ENCODE results near the gene DPH7. TPM values are rescaled to one million over a fixed set of nuclear protein-coding genes. Genes with fewer than 3 reads are reported as not detected.
"Not testable (repeated sequence)": the region's sequence is repeated elsewhere in the genome, so short reads cannot be mapped to it uniquely, and the experiment has no call there.

The DPH7 gene
- polyA plus RNA-seq, 1 experiment: 19.5 TPM

GRCh38 chr9:137554349-137554748 lies 24.4 kb downstream of the DPH7 start:
- no peak overlapping the region for H3K27ac ChIP-seq (ENCODE audit: low read depth, low read length)
- TF ChIP-seq CTCF (IDR thresholded peaks at IDR 0.05; ENCODE audit: low read depth, low read length): no peak
- H3K4me3 ChIP-seq (ENCODE audit: low read depth, low read length): no peak overlapping the region
- H3K27me3 ChIP-seq (ENCODE audit: control insufficient read depth, insufficient read depth, low read length): no peaks in the 10 kb centered on the region
- ChIA-PET POLR2A (no interaction called here), CTCF (interaction anchor here (0.8 kb wide), 1 partner anchor 25 kb away, joined by 3 read pairs; no protein-coding TSS in a partner anchor)
- DNase-seq (ENCODE audit: low read depth, low spot score): no peak
- H3K9me3 ChIP-seq (ENCODE audit: control insufficient read depth, insufficient read depth, low read length): no peaks in the 10 kb centered on the region

GRCh38 chr9:137553654-137554053 lies 25.1 kb downstream of the DPH7 start:
- DNase-seq (ENCODE audit: low read depth, low spot score); H3K27me3 ChIP-seq (ENCODE audit: control insufficient read depth, insufficient read depth, low read length); H3K27ac ChIP-seq (ENCODE audit: low read depth, low read length); CTCF ChIA-PET; H3K4me3 ChIP-seq (ENCODE audit: low read depth, low read length); POLR2A ChIA-PET; H3K9me3 ChIP-seq (ENCODE audit: control insufficient read depth, insufficient read depth, low read length): not testable (repeated sequence)

GRCh38 chr9:137552022-137552768 lies 26.5 kb downstream of the DPH7 start:
- POLR2A ChIA-PET: interaction anchor here (0.6 to 1.3 kb wide), 4 partner anchors 10 to 312 kb away, joined by 3 to 7 read pairs (median 4); partner anchors contain the start of gene TUBB4B
- CTCF ChIA-PET: interaction anchor here (0.7 to 1.2 kb wide), 2 partner anchors 10 to 17 kb away, joined by 3 read pairs; no protein-coding TSS in a partner anchor
- Histone ChIP-seq H3K27ac (ENCODE audit: low read depth, low read length) (peak overlapping the region; percentile 47), H3K9me3 (ENCODE audit: control insufficient read depth, insufficient read depth, low read length) (no peaks in the 10 kb centered on the region; the same call in 1 of the 2 replicates), H3K4me3 (ENCODE audit: low read depth, low read length) (peak overlapping the region; percentile 77), H3K27me3 (ENCODE audit: control insufficient read depth, insufficient read depth, low read length) (no peaks in the 10 kb centered on the region)
- TF ChIP-seq CTCF (IDR thresholded peaks at IDR 0.05; ENCODE audit: low read depth, low read length): no peak
- DNase-seq (ENCODE audit: low read depth, low spot score): no peak

- peak; percentile 52 for TF ChIP-seq CTCF (IDR thresholded peaks at IDR 0.05; ENCODE audit: low read depth, low read length)
- no peaks in the 10 kb centered on the region for H3K27me3 ChIP-seq (ENCODE audit: control insufficient read depth, insufficient read depth, low read length)
- peak within 1 kb of the TSS; percentile 77 for H3K4me3 ChIP-seq (ENCODE audit: low read depth, low read length)
- H3K27ac ChIP-seq (ENCODE audit: low read depth, low read length): peak within 1 kb of the TSS; percentile 47
- ChIA-PET POLR2A (interaction anchor here (0.6 to 1.3 kb wide), 4 partner anchors 9 to 311 kb away, joined by 3 to 7 read pairs (median 4); partner anchors contain the start of gene TUBB4B), CTCF (interaction anchor here (1.2 kb wide), 1 partner anchor 9 kb away, joined by 3 read pairs; no protein-coding TSS in a partner anchor)
- peak; percentile 56 for DNase-seq (ENCODE audit: low read depth, low spot score)
- peaks cover 4% of the 10 kb centered on the region; the same call in 1 of the 2 replicates for H3K9me3 ChIP-seq (ENCODE audit: control insufficient read depth, insufficient read depth, low read length)
These were observed 27.3 kb downstream of the DPH7 start, which contains the start of gene MRPL41 for GRCh38 chr9:137551264-137552021. Gene MRPL41, plus strand, starts transcription at chr9:137551879. Its CDS starts 203 bp downstream, at chr9:137552082.

GRCh38 chr9:137550958-137551263 lies 27.8 kb downstream of the DPH7 start:
- H3K9me3 ChIP-seq (ENCODE audit: control insufficient read depth, insufficient read depth, low read length); CTCF ChIA-PET; H3K27me3 ChIP-seq (ENCODE audit: control insufficient read depth, insufficient read depth, low read length); H3K27ac ChIP-seq (ENCODE audit: low read depth, low read length); DNase-seq (ENCODE audit: low read depth, low spot score): not testable (repeated sequence)
- H3K4me3 ChIP-seq (ENCODE audit: low read depth, low read length): peak overlapping the region; percentile 67
- POLR2A ChIA-PET: interaction anchor here (0.6 kb wide), 1 partner anchor 272 kb away, joined by 3 read pairs; no protein-coding TSS in a partner anchor
